Measurements from ENCODE around the gene PMF1. TPM values are rescaled to one million over a fixed set of nuclear protein-coding genes. Genes with fewer than 3 reads are reported as not detected.

PMF1 gene
- total RNA-seq, 1 donor from 2014 or later: 80.9 TPM

GRCh38 chr1:156253634-156254033, 40.8 kb downstream of the PMF1 start:
- no peak overlapping the region for H3K27ac Mint-ChIP-seq

GRCh38 chr1:156257711-156258110, 44.9 kb downstream of the PMF1 start:
- peaks cover 37% of the 10 kb centered on the region for H3K36me3 Mint-ChIP-seq (ENCODE audit: insufficient read depth)
- H3K4me3 Mint-ChIP-seq (ENCODE audit: low read depth): no peak overlapping the region
- DNase-seq (ENCODE audit: low spot score, unreplicated experiment): no peak
- no peak for TF ChIP-seq CTCF (IDR thresholded peaks at IDR 0.05; ENCODE audit: unreplicated experiment)
- no peaks in the 10 kb centered on the region for H3K27me3 Mint-ChIP-seq
- H3K9me3 Mint-ChIP-seq (ENCODE audit: low read depth): no peaks in the 10 kb centered on the region
- H3K27ac Mint-ChIP-seq: peak overlapping the region; percentile 13
- no peaks in the 10 kb centered on the region for H3K4me1 Mint-ChIP-seq (ENCODE audit: low read depth)

More at GRCh38 chr1:156253634-156254033, 40.8 kb downstream of the PMF1 start:
- H3K9me3 Mint-ChIP-seq (ENCODE audit: low read depth): no peaks in the 10 kb centered on the region
- H3K27me3 Mint-ChIP-seq: no peaks in the 10 kb centered on the region
- no peak overlapping the region for H3K4me3 Mint-ChIP-seq (ENCODE audit: low read depth)
- H3K36me3 Mint-ChIP-seq (ENCODE audit: insufficient read depth): peaks cover 28% of the 10 kb centered on the region
- no peaks in the 10 kb centered on the region for H3K4me1 Mint-ChIP-seq (ENCODE audit: low read depth)
- TF ChIP-seq CTCF (IDR thresholded peaks at IDR 0.05; ENCODE audit: unreplicated experiment): no peak
- DNase-seq (ENCODE audit: low spot score, unreplicated experiment): no peak

GRCh38 chr1:156258859-156259258, 46.1 kb downstream of the PMF1 start:
- H3K4me1 Mint-ChIP-seq (ENCODE audit: low read depth): no peaks in the 10 kb centered on the region
- H3K4me3 Mint-ChIP-seq (ENCODE audit: low read depth): no peak overlapping the region
- DNase-seq (ENCODE audit: low spot score, unreplicated experiment): no peak
- no peak overlapping the region for H3K27ac Mint-ChIP-seq
- H3K9me3 Mint-ChIP-seq (ENCODE audit: low read depth): no peaks in the 10 kb centered on the region
- TF ChIP-seq CTCF (IDR thresholded peaks at IDR 0.05; ENCODE audit: unreplicated experiment): no peak
- H3K27me3 Mint-ChIP-seq: no peaks in the 10 kb centered on the region
- peaks cover 34% of the 10 kb centered on the region for H3K36me3 Mint-ChIP-seq (ENCODE audit: insufficient read depth)

GRCh38 chr1:156259805-156260204, 47.0 kb downstream of the PMF1 start:
- Mint-ChIP-seq H3K9me3 (ENCODE audit: low read depth) (no peaks in the 10 kb centered on the region), H3K27ac (no peak overlapping the region), H3K4me3 (ENCODE audit: low read depth) (no peak overlapping the region), H3K27me3 (no peaks in the 10 kb centered on the region), H3K36me3 (ENCODE audit: insufficient read depth) (peaks cover 34% of the 10 kb centered on the region), H3K4me1 (ENCODE audit: low read depth) (no peaks in the 10 kb centered on the region)
- TF ChIP-seq CTCF (IDR thresholded peaks at IDR 0.05; ENCODE audit: unreplicated experiment): no peak
- DNase-seq (ENCODE audit: low spot score, unreplicated experiment): no peak

GRCh38 chr1:156260896-156261295, 48.1 kb downstream of the PMF1 start:
- H3K4me1 Mint-ChIP-seq (ENCODE audit: low read depth): no peaks in the 10 kb centered on the region
- H3K27ac Mint-ChIP-seq: peak overlapping the region; percentile 5
- no peak overlapping the region for H3K4me3 Mint-ChIP-seq (ENCODE audit: low read depth)
- no peak for TF ChIP-seq CTCF (IDR thresholded peaks at IDR 0.05; ENCODE audit: unreplicated experiment)
- DNase-seq (ENCODE audit: low spot score, unreplicated experiment): no peak
- H3K27me3 Mint-ChIP-seq: no peaks in the 10 kb centered on the region
- H3K9me3 Mint-ChIP-seq (ENCODE audit: low read depth): no peaks in the 10 kb centered on the region
- peaks cover 39% of the 10 kb centered on the region for H3K36me3 Mint-ChIP-seq (ENCODE audit: insufficient read depth)
